Nephron progenitor cell (in vitro differentiated cells): Measurements from ENCODE around the gene GDPGP1.
"Not testable (repeated sequence)": the region's sequence is repeated elsewhere in the genome, so short reads cannot be mapped to it uniquely, and the experiment has no call there.

ENCODE experiments used
- DNase-seq: peaks from one replicate; pipeline ENCODE4 v3.0.0; 2021
- H3K27ac Mint-ChIP-seq: 2 replicates; pipeline ENCODE4 v1.8.0; 2021; ENCODE audit warnings: mild to moderate bottlenecking, moderate library complexity, mixed read lengths
- H3K27me3 Mint-ChIP-seq: 2 replicates; pipeline ENCODE4 v1.8.0; 2021; ENCODE audit warnings: mild to moderate bottlenecking, low read depth, mixed read lengths; ENCODE audit not compliant: poor library complexity
- H3K36me3 Mint-ChIP-seq: 2 replicates; pipeline ENCODE4 v1.8.0; 2021; ENCODE audit warnings: low read depth, mixed read lengths
- H3K4me1 Mint-ChIP-seq: 2 replicates; pipeline ENCODE4 v1.8.0; 2021; ENCODE audit warnings: mixed read lengths
- H3K4me3 Mint-ChIP-seq: 2 replicates; pipeline ENCODE4 v1.8.0; 2021; ENCODE audit warnings: mild to moderate bottlenecking, moderate library complexity, mixed read lengths
- H3K9me3 Mint-ChIP-seq: 2 replicates; pipeline ENCODE4 v1.8.0; 2021; ENCODE audit warnings: mild to moderate bottlenecking, moderate library complexity, mixed read lengths
- TF ChIP-seq, protein P1 (sequence below): fragments of 200-600 bp; sonication (generic); IDR thresholded peaks from 2 replicates; pipeline ENCODE4 v1.5.0; 2021; ENCODE audit warnings: antibody characterized with exemption

The GDPGP1 gene

GRCh38 chr15:90257776-90258175, 23.8 kb downstream of the GDPGP1 start:
- peaks cover 20% of the 10 kb centered on the region for H3K27me3 Mint-ChIP-seq
- no peaks in the 10 kb centered on the region for H3K36me3 Mint-ChIP-seq
- no peak overlapping the region for H3K4me3 Mint-ChIP-seq
- H3K9me3 Mint-ChIP-seq = no peaks in the 10 kb centered on the region
- H3K4me1 Mint-ChIP-seq = peaks cover 7% of the 10 kb centered on the region
- DNase-seq = no peak
- TF ChIP-seq, protein P1, sequence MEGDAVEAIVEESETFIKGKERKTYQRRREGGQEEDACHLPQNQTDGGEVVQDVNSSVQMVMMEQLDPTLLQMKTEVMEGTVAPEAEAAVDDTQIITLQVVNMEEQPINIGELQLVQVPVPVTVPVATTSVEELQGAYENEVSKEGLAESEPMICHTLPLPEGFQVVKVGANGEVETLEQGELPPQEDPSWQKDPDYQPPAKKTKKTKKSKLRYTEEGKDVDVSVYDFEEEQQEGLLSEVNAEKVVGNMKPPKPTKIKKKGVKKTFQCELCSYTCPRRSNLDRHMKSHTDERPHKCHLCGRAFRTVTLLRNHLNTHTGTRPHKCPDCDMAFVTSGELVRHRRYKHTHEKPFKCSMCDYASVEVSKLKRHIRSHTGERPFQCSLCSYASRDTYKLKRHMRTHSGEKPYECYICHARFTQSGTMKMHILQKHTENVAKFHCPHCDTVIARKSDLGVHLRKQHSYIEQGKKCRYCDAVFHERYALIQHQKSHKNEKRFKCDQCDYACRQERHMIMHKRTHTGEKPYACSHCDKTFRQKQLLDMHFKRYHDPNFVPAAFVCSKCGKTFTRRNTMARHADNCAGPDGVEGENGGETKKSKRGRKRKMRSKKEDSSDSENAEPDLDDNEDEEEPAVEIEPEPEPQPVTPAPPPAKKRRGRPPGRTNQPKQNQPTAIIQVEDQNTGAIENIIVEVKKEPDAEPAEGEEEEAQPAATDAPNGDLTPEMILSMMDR = no peak
- H3K27ac Mint-ChIP-seq = no peak overlapping the region

GRCh38 chr15:90259524-90259923, 25.5 kb downstream of the GDPGP1 start:
- Mint-ChIP-seq H3K4me3 (no peak overlapping the region), H3K9me3 (no peaks in the 10 kb centered on the region), H3K36me3 (no peaks in the 10 kb centered on the region), H3K27me3 (peaks cover 18% of the 10 kb centered on the region), H3K4me1 (peaks cover 7% of the 10 kb centered on the region), H3K27ac (no peak overlapping the region)
- DNase-seq = no peak
- TF ChIP-seq, protein P1 = no peak

GRCh38 chr15:90260731-90261130, 26.7 kb downstream of the GDPGP1 start:
- not testable (repeated sequence) for DNase-seq, H3K9me3 Mint-ChIP-seq, H3K27ac Mint-ChIP-seq, H3K4me3 Mint-ChIP-seq, H3K36me3 Mint-ChIP-seq
- Mint-ChIP-seq H3K4me1 (peaks cover 12% of the 10 kb centered on the region), H3K27me3 (peaks cover 10% of the 10 kb centered on the region)

DNA sequence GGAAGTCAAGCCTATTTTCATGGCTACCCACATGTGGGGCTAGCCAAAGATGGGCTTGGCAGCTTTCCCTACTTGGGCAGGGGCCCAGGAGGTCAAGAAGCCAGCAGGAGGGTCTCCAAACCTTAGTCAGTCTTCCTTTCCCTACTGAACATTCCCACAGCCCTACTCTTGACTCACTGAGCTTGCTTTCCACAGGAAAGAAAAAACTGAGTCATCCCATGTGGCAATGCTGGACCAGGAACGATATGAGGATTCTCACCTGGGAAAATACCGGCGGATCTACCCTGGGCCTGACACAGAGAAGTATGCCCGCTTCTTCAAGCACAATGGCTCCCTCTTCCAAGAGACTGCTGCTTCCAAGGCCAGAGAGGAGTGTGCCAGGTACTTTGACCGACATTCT, 27.8 kb downstream of the GDPGP1 start:
- Mint-ChIP-seq H3K36me3 (no peaks in the 10 kb centered on the region), H3K4me1 (peaks cover 19% of the 10 kb centered on the region), H3K9me3 (no peaks in the 10 kb centered on the region), H3K27me3 (peaks cover 10% of the 10 kb centered on the region), H3K27ac (no peak overlapping the region), H3K4me3 (no peak overlapping the region)
- TF ChIP-seq, protein P1 = no peak
- DNase-seq = no peak

DNA sequence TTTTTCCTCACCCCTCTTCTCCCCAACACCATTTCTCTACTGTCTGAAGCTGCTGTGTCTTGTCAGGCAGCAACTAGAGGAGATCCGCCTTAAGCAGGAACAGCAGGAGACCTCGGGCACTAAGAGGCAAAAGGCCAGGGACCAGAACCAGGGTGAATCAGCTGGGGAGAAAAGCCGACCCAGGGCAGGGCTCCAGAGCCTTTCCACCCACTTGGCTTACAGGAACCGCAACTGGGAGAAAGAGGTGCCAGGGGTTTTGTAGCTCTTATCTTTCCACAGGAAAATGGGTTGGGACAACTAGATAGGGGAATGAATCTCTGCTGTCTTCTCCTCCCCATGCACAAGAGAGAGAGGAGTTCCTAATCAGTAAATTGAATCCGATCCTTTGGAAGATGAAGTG, 28.4 kb downstream of the GDPGP1 start:
- DNase-seq = no peak
- Mint-ChIP-seq H3K27ac (peak overlapping the region; percentile 8), H3K4me1 (peaks cover 25% of the 10 kb centered on the region), H3K4me3 (no peak overlapping the region), H3K27me3 (peaks cover 10% of the 10 kb centered on the region), H3K9me3 (no peaks in the 10 kb centered on the region), H3K36me3 (peaks cover 5% of the 10 kb centered on the region)
- TF ChIP-seq, protein P1 = no peak

DNA sequence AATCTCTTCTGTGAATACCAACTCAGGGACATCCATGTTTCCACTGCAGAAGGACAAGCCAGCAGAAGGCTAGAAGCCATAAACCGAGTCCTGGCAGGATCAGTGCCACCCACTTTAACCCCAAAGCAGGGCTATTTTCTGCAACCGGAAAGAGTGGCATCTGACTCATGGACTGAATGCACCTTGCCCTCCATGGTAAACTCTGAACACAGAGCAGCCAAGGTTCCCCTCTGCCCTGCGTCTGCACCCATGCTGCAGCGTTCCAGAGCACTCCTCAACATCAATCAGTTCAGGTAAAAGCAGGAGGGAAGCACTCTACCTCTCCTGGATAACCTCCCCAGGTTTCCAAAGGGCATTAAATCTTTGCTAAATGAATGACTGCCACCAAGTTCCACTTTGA, 30.7 kb downstream of the GDPGP1 start:
- H3K27me3 Mint-ChIP-seq = peaks cover 10% of the 10 kb centered on the region
- TF ChIP-seq, protein P1 = no peak
- H3K27ac Mint-ChIP-seq = peak overlapping the region; percentile 97
- H3K36me3 Mint-ChIP-seq = peaks cover 21% of the 10 kb centered on the region
- no peak for DNase-seq
- no peaks in the 10 kb centered on the region for H3K9me3 Mint-ChIP-seq
- H3K4me1 Mint-ChIP-seq = peaks cover 45% of the 10 kb centered on the region
- H3K4me3 Mint-ChIP-seq = peak overlapping the region; percentile 97
